ENCODE data around the gene PBX1.

The PBX1 gene

GRCh38 chr1:164806531-164806930 is 247.5 kb downstream of the PBX1 start:
- Histone ChIP-seq H3K4me1 (ENCODE audit: low read length) (no peaks in the 10 kb centered on the region), H3K9me3 (ENCODE audit: insufficient read depth, low read length) (no peaks in the 10 kb centered on the region), H4K20me1 (ENCODE audit: insufficient read depth, low read length) (no peaks in the 10 kb centered on the region), H3K9ac (ENCODE audit: low read length) (no peak overlapping the region), H3K36me3 (replicated peaks; ENCODE audit: low read depth, low read length) (no peaks in the 10 kb centered on the region), H3K79me2 (ENCODE audit: low read length) (no peaks in the 10 kb centered on the region), H3K4me3 (ENCODE audit: low read length) (no peak overlapping the region), H3K27ac (ENCODE audit: low read length) (no peak overlapping the region), H3K27me3 (ENCODE audit: low read depth, low read length) (0 out of 2 replicates have a peak, but pooled peaks cover 5% of the 10 kb centered on the region), H2AFZ (ENCODE audit: low read depth, low read length) (no peak overlapping the region), H3K4me2 (ENCODE audit: low read length) (no peak overlapping the region)
- TF ChIP-seq EZH2phosphoT487 (IDR thresholded peaks at IDR 0.05; ENCODE audit: low read depth): no peak

GRCh38 chr1:164813776-164814175 is 254.8 kb downstream of the PBX1 start:
- TF ChIP-seq CTCF (IDR thresholded peaks at IDR 0.05; ENCODE audit: low read depth, low read length): no peak
- TF ChIP-seq EZH2phosphoT487 (IDR thresholded peaks at IDR 0.05; ENCODE audit: low read depth): no peak
- Histone ChIP-seq H2AFZ (ENCODE audit: low read depth, low read length) (no peak overlapping the region), H3K9me3 (ENCODE audit: insufficient read depth, low read length) (no peaks in the 10 kb centered on the region), H3K27me3 (ENCODE audit: low read depth, low read length) (no peaks in the 10 kb centered on the region), H3K9ac (ENCODE audit: low read length) (no peak overlapping the region), H3K79me2 (ENCODE audit: low read length) (no peaks in the 10 kb centered on the region), H3K36me3 (replicated peaks; ENCODE audit: low read depth, low read length) (no peaks in the 10 kb centered on the region), H3K4me1 (ENCODE audit: low read length) (no peaks in the 10 kb centered on the region), H3K4me2 (ENCODE audit: low read length) (no peak overlapping the region), H4K20me1 (ENCODE audit: insufficient read depth, low read length) (no peaks in the 10 kb centered on the region), H3K4me3 (ENCODE audit: low read length) (no peak overlapping the region), H3K27ac (ENCODE audit: low read length) (no peak overlapping the region)

- Histone ChIP-seq H3K9ac (ENCODE audit: low read length) (no peak overlapping the region), H3K4me3 (ENCODE audit: low read length) (no peak overlapping the region), H3K4me1 (ENCODE audit: low read length) (no peaks in the 10 kb centered on the region), H3K36me3 (replicated peaks; ENCODE audit: low read depth, low read length) (no peaks in the 10 kb centered on the region), H4K20me1 (ENCODE audit: insufficient read depth, low read length) (no peaks in the 10 kb centered on the region), H3K27me3 (ENCODE audit: low read depth, low read length) (peaks cover 14% of the 10 kb centered on the region; the same call in 1 of the 2 replicates), H3K79me2 (ENCODE audit: low read length) (no peaks in the 10 kb centered on the region), H3K4me2 (ENCODE audit: low read length) (no peak overlapping the region), H3K9me3 (ENCODE audit: insufficient read depth, low read length) (no peaks in the 10 kb centered on the region), H3K27ac (ENCODE audit: low read length) (no peak overlapping the region), H2AFZ (ENCODE audit: low read depth, low read length) (no peak overlapping the region)
- TF ChIP-seq EZH2phosphoT487 (IDR thresholded peaks at IDR 0.05; ENCODE audit: low read depth) (no peak), CTCF (IDR thresholded peaks at IDR 0.05; ENCODE audit: low read depth, low read length) (no peak)
Measured at GRCh38 chr1:164821648-164822047, 262.7 kb downstream of the PBX1 start.

GRCh38 chr1:164823486-164824279 is 264.7 kb downstream of the PBX1 start:
- Histone ChIP-seq H3K4me1 (ENCODE audit: low read length) (no peaks in the 10 kb centered on the region), H3K27ac (ENCODE audit: low read length) (no peak overlapping the region), H3K9ac (ENCODE audit: low read length) (no peak overlapping the region), H3K4me2 (ENCODE audit: low read length) (no peak overlapping the region), H3K27me3 (ENCODE audit: low read depth, low read length) (peaks cover 14% of the 10 kb centered on the region; the same call in 1 of the 2 replicates), H3K79me2 (ENCODE audit: low read length) (no peaks in the 10 kb centered on the region), H3K36me3 (replicated peaks; ENCODE audit: low read depth, low read length) (no peaks in the 10 kb centered on the region), H2AFZ (ENCODE audit: low read depth, low read length) (no peak overlapping the region), H3K4me3 (ENCODE audit: low read length) (no peak overlapping the region), H4K20me1 (ENCODE audit: insufficient read depth, low read length) (no peaks in the 10 kb centered on the region), H3K9me3 (ENCODE audit: insufficient read depth, low read length) (no peaks in the 10 kb centered on the region)
- no peak for TF ChIP-seq EZH2phosphoT487 (IDR thresholded peaks at IDR 0.05; ENCODE audit: low read depth)
- TF ChIP-seq CTCF (IDR thresholded peaks at IDR 0.05; ENCODE audit: low read depth, low read length): no peak

Measured in OCI-LY3 (cell line).